Measurements from ENCODE around the gene MALRD1.

The MALRD1 gene

DNA sequence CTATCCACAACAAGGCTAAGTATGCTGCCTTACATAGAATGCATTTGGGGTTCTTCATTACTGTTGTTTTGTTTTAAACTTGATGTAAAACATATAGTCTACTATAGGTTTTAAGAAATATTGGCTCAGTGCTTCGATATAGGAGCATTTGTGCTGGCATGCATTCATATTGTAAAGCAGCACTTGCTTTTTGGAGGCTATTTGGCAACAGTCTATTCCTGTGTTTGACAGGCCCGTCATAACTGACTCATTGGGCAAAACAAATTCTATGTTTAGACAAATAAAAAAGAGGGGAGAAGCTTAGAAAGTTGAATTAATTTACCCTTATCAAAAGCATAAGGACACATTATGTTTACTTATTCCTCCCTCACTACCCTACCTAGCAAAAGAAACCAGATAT, 729.2 kb downstream of the MALRD1 start:
- no peak for DNase-seq (ENCODE audit: low read depth in 2 of 2)

DNA sequence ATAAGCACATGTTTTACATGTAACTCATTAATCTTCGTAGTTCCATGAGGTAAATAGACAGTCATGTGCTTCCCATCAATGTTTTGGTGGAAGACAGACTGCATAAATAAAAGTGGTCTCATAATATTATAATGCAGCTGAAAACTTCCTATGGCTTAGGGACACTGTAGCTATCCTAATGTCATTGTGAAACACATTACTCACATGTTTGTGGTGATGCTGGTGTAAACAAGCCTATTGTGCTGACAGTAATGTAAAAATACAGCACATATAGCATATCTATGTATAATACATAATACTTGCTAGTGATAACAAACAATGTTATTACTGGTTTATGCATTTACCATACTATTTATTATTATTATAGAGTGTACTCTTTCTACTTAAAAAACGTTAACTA, 730.4 kb downstream of the MALRD1 start:
- no peak for DNase-seq (ENCODE audit: low read depth in 2 of 2)

DNA sequence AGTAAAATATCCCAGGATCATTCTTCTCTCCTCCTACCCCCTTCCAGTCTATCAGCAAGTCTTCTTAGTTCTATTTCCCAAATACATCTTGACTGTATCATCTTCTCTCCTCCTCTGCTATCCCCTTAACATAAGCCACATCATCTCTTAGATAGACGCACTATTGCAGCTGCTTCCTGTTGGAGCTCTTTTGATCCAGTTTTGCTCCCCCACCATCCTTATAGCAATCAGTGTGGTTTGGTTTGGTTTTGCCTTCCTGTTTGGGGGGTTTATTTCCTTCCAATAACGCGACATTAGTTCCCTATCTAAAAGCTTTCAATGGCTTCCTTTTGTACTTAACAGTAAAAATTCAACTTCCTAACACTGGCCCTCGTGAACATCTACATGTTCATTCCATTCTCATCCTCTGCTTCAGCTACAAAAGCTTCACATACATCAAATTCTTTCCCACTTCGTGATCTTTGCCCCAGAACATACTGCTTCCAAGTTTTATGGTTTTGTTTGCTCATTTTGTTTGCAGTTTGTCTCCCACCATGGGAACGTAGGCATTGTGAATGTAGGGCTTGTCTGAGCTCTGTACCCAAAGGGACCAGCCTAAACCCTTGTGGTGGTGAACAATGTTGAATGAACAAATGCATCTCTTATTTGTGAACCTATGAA, 734.0 kb downstream of the MALRD1 start:
- no peak for DNase-seq (ENCODE audit: low read depth in 2 of 2)

DNA sequence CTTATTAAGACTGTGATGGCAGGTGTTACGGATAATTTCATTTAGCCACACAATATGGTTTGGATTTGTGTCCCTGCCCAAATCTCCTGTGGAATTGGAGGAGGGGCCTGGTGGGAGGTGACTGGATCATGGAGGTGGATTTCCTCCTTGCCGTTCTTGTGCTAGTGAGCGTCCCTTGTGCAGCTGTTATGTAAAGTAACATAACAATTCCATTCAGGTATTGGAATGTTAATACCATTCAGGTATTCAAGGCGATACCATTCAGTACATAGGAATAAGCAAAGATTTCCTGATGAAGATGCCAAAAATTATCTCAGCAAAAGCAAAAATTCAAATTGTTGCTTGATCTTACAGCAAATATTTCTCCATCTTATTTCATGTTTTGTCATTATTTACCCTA, 735.1 kb downstream of the MALRD1 start:
- DNase-seq (ENCODE audit: low read depth in 2 of 2), result no peak

All from stimulated activated CD4-positive, alpha-beta T cell treated with anti-CD3 and anti-CD28 coated beads, Interleukin-1b, Interleukin-23, amount 100 ng/mL, for 4 hours (primary cell).